Panc1 (cell line): ENCODE results near the gene PHKG1.
"Not testable (repeated sequence)": the region's sequence is repeated elsewhere in the genome, so short reads cannot be mapped to it uniquely, and the experiment has no call there.

Experiments used
- CTCF ChIP-seq: fragments of 450-650 bp; IDR thresholded peaks from 2 replicates; pipeline ENCODE4 v1.5.1; 2017; ENCODE audit warnings: mild to moderate bottlenecking
- POLR2AphosphoS5 ChIP-seq: IDR thresholded peaks from 2 replicates; pipeline ENCODE4 v1.6.1; 2012; ENCODE audit warnings: mild to moderate bottlenecking, low read depth, low read length, moderate library complexity
- REST ChIP-seq, 2 experiments: IDR thresholded peaks; 2 replicates each; pipeline ENCODE4 v1.6.1; 2011 to 2012; ENCODE audit warnings: low read depth in 2 of 2, control low read depth in 1 of 2, low read length in 1 of 2, mild to moderate bottlenecking in 1 of 2, moderate library complexity in 1 of 2; ENCODE audit not compliant: insufficient read depth in 1 of 2
- TCF7L2 ChIP-seq: IDR thresholded peaks from 2 replicates; pipeline ENCODE4 v1.6.1; 2011; ENCODE audit warnings: mild to moderate bottlenecking, low read depth, low read length, inconsistent platforms

GRCh38 chr7:56031556-56031955, 61.2 kb downstream of the PHKG1 start:
- not testable (repeated sequence) for TF ChIP-seq CTCF; TCF7L2; POLR2AphosphoS5; REST (IDR thresholded peaks at IDR 0.05; ENCODE audit: insufficient read depth in 1 of 2, low read depth in 2 of 2, low read length in 1 of 2)
